HepG2 (cell line): ENCODE data around the gene MT1M. TPM values are rescaled to one million over a fixed set of nuclear protein-coding genes. Genes with fewer than 3 reads are reported as not detected.
A peak's percentile ranks its signal among the peaks of the same experiment; 100 is the strongest.

Experiments
- EED ChIP-seq: sonication (generic); formaldehyde crosslinking; IDR thresholded peaks from 2 replicates; pipeline ENCODE4 v1.5.0; 2020; ENCODE audit warnings: mild to moderate bottlenecking, missing genetic modification reagents
- FOSL2 ChIP-seq: sonication (generic); formaldehyde crosslinking; IDR thresholded peaks from 2 replicates; pipeline ENCODE4 v1.4.0; 2020; ENCODE audit warnings: missing genetic modification reagents
- HNRNPK ChIP-seq: fragments of 200-400 bp; formaldehyde crosslinking; IDR thresholded peaks from 2 replicates; pipeline ENCODE4 v1.6.1; 2018; ENCODE audit warnings: low read length, low read depth, moderate library complexity, mild to moderate bottlenecking; ENCODE audit not compliant: poor library complexity, severe bottlenecking
- HOXA5 ChIP-seq: sonication (generic); formaldehyde crosslinking; IDR thresholded peaks from 2 replicates; pipeline ENCODE4 v1.4.0; 2020; ENCODE audit warnings: missing genetic modification reagents
- NCOR1 ChIP-seq: fragments of 200-600 bp; sonication (generic); IDR thresholded peaks from 2 replicates; pipeline ENCODE4 v1.7.0; 2017; ENCODE audit warnings: antibody characterized with exemption, low read length, borderline replicate concordance
- ZBTB21 ChIP-seq: sonication (generic); formaldehyde crosslinking; IDR thresholded peaks from 2 replicates; pipeline ENCODE4 v1.4.0; 2020; ENCODE audit warnings: missing genetic modification reagents
- ZC3H13 ChIP-seq: sonication (generic); formaldehyde crosslinking; IDR thresholded peaks from 2 replicates; pipeline ENCODE4 v1.8.1; 2023; ENCODE audit warnings: mild to moderate bottlenecking, missing genetic modification reagents, moderate library complexity
- ZFP36L1 ChIP-seq: sonication (generic); formaldehyde crosslinking; IDR thresholded peaks from 2 replicates; pipeline ENCODE4 v1.8.0; 2022; ENCODE audit warnings: mild to moderate bottlenecking, missing genetic modification reagents, moderate library complexity
- ZNF180 ChIP-seq: sonication (generic); formaldehyde crosslinking; IDR thresholded peaks from 2 replicates; pipeline ENCODE4 v1.4.0; 2020; ENCODE audit warnings: low read depth, missing genetic modification reagents, borderline replicate concordance
- ZNF790 ChIP-seq: sonication (generic); formaldehyde crosslinking; IDR thresholded peaks from 2 replicates; pipeline ENCODE4 v1.8.0; 2022; ENCODE audit warnings: missing genetic modification reagents, mild to moderate bottlenecking, borderline replicate concordance
- ZZZ3 ChIP-seq: sonication (generic); formaldehyde crosslinking; IDR thresholded peaks from 2 replicates; pipeline ENCODE4 v1.4.0; 2020; ENCODE audit warnings: missing genetic modification reagents, mild to moderate bottlenecking, borderline replicate concordance
- polyA plus RNA-seq, 8 experiments: library from polyadenylated mRNA; depleted of rRNA in 3 of 8; stranded (reverse) in 7 of 8; unstranded in 1 of 8; fragments of >200 nt; fragmentation: Illumina TruSeq in 4 of 8; extraction: Trizol in 4 of 8; gene quantifications; 2 replicates each; pipeline versions ENCODE4 v1.2.1 to v1.2.3, GENCODE V29; 2011 to 2016; ENCODE audit warnings: low read depth in 4 of 8, missing spikeins in 1 of 8, mixed read lengths in 1 of 8; ENCODE audit not compliant: insufficient read depth in 1 of 8
- total RNA-seq, 5 experiments: library from RNA; depleted of rRNA; stranded (reverse); fragments of >200 nt; fragmentation: Illumina TruSeq; extraction: Trizol; gene quantifications; 2 replicates each; pipeline ENCODE4 v1.2.3, GENCODE V29; 2016; ENCODE audit warnings: low read depth in 1 of 5
- TF ChIP-seq, protein P1 (sequence below): sonication (generic); formaldehyde crosslinking; IDR thresholded peaks from 2 replicates; pipeline ENCODE4 v1.5.0; 2020; ENCODE audit warnings: missing genetic modification reagents
- TF ChIP-seq, protein P2 (sequence below): sonication (generic); formaldehyde crosslinking; IDR thresholded peaks from one replicate; pipeline ENCODE4 v1.5.1; 2020; ENCODE audit warnings: mild to moderate bottlenecking, missing genetic modification reagents; ENCODE audit errors: not compliant biosample characterization
- TF ChIP-seq, protein P3 (sequence below): sonication (generic); formaldehyde crosslinking; IDR thresholded peaks from 2 replicates; pipeline ENCODE4 v1.4.0; 2020; ENCODE audit warnings: missing genetic modification reagents, borderline replicate concordance

Gene MT1M
- total and polyA plus RNA-seq, 2 of the 13 experiments (the other 11 are each of a cell fraction or from before 2014, with no cell fraction given), result 4.6 TPM; not detected in 1

DNA sequence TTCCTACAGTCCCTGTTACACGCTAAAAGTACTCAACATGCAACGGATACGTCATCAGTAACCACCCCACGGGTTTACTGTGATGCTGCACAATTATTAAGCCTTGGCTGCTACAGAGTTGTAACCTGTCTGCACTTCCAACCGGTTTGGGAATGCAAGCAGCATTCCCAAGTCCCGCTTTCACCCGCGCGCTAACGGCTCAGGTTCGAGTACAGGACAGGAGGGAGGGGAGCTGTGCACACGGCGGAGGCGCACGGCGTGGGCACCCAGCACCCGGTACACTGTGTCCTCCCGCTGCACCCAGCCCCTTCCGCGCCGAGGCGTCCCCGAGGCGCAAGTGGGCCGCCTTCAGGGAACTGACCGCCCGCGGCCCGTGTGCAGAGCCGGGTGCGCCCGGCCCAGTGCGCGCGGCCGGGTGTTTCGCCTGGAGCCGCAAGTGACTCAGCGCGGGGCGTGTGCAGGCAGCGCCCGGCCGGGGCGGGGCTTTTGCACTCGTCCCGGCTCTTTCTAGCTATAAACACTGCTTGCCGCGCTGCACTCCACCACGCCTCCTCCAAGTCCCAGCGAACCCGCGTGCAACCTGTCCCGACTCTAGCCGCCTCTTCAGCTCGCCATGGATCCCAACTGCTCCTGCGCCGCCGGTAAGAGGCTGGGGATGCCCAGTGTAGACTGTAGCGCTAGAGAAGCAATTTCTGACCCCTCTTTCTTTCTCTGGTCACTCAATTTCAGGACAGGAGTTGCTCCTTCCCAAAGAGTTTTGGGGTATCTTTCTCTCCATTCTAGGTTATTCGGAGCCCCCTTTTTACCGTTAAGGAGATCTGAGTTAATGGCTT is 24.2 kb upstream of the MT1M start, which contains the start of gene MT2A (continued):
- TF ChIP-seq ZNF180 (CRISPR knock-in tag), result peak; percentile 70; the same call in 1 of the 2 replicates
- peak; percentile 95; the same call in 1 of the 2 replicates for TF ChIP-seq ZNF790 (CRISPR knock-in tag)
- TF ChIP-seq EED (CRISPR knock-in tag), result no peak; the same call in 1 of the 2 replicates
- no peak for TF ChIP-seq ZFP36L1
- peak; percentile 67; the same call in 1 of the 2 replicates for TF ChIP-seq NCOR1
- TF ChIP-seq, protein P1, sequence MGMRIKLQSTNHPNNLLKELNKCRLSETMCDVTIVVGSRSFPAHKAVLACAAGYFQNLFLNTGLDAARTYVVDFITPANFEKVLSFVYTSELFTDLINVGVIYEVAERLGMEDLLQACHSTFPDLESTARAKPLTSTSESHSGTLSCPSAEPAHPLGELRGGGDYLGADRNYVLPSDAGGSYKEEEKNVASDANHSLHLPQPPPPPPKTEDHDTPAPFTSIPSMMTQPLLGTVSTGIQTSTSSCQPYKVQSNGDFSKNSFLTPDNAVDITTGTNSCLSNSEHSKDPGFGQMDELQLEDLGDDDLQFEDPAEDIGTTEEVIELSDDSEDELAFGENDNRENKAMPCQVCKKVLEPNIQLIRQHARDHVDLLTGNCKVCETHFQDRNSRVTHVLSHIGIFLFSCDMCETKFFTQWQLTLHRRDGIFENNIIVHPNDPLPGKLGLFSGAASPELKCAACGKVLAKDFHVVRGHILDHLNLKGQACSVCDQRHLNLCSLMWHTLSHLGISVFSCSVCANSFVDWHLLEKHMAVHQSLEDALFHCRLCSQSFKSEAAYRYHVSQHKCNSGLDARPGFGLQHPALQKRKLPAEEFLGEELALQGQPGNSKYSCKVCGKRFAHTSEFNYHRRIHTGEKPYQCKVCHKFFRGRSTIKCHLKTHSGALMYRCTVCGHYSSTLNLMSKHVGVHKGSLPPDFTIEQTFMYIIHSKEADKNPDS (CRISPR knock-in tag), result no peak
- TF ChIP-seq, protein P2, sequence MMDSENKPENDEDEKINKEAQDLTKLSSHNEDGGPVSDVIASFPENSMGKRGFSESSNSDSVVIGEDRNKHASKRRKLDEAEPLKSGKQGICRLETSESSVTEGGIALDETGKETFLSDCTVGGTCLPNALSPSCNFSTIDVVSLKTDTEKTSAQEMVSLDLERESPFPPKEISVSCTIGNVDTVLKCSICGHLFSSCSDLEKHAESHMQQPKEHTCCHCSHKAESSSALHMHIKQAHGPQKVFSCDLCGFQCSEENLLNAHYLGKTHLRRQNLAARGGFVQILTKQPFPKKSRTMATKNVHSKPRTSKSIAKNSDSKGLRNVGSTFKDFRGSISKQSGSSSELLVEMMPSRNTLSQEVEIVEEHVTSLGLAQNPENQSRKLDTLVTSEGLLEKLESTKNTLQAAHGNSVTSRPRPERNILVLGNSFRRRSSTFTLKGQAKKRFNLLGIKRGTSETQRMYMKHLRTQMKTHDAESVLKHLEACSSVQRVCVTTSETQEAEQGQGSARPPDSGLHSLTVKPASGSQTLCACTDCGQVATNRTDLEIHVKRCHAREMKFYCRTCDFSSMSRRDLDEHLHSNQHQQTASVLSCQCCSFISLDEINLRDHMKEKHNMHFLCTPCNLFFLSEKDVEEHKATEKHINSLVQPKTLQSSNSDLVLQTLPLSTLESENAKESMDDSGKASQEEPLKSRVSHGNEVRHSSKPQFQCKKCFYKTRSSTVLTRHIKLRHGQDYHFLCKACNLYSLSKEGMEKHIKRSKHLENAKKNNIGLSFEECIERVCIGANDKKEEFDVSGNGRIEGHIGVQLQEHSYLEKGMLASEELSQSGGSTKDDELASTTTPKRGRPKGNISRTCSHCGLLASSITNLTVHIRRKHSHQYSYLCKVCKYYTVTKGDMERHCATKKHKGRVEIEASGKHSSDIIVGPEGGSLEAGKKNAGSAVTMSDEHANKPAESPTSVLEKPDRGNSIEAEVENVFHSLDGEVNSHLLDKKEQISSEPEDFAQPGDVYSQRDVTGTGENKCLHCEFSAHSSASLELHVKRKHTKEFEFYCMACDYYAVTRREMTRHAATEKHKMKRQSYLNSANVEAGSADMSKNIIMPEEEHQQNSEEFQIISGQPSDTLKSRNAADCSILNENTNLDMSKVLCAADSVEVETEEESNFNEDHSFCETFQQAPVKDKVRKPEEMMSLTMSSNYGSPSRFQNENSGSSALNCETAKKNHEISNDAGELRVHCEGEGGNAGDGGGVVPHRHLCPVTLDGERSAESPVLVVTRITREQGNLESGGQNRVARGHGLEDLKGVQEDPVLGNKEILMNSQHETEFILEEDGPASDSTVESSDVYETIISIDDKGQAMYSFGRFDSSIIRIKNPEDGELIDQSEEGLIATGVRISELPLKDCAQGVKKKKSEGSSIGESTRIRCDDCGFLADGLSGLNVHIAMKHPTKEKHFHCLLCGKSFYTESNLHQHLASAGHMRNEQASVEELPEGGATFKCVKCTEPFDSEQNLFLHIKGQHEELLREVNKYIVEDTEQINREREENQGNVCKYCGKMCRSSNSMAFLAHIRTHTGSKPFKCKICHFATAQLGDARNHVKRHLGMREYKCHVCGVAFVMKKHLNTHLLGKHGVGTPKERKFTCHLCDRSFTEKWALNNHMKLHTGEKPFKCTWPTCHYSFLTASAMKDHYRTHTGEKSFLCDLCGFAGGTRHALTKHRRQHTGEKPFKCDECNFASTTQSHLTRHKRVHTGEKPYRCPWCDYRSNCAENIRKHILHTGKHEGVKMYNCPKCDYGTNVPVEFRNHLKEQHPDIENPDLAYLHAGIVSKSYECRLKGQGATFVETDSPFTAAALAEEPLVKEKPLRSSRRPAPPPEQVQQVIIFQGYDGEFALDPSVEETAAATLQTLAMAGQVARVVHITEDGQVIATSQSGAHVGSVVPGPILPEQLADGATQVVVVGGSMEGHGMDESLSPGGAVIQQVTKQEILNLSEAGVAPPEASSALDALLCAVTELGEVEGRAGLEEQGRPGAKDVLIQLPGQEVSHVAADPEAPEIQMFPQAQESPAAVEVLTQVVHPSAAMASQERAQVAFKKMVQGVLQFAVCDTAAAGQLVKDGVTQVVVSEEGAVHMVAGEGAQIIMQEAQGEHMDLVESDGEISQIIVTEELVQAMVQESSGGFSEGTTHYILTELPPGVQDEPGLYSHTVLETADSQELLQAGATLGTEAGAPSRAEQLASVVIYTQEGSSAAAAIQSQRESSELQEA (CRISPR knock-in tag), result peak; percentile 92
- TF ChIP-seq ZBTB21 (CRISPR knock-in tag), result 0 out of 2 replicates have a peak, but pooled peaks have one; percentile 38
- TF ChIP-seq, protein P3, sequence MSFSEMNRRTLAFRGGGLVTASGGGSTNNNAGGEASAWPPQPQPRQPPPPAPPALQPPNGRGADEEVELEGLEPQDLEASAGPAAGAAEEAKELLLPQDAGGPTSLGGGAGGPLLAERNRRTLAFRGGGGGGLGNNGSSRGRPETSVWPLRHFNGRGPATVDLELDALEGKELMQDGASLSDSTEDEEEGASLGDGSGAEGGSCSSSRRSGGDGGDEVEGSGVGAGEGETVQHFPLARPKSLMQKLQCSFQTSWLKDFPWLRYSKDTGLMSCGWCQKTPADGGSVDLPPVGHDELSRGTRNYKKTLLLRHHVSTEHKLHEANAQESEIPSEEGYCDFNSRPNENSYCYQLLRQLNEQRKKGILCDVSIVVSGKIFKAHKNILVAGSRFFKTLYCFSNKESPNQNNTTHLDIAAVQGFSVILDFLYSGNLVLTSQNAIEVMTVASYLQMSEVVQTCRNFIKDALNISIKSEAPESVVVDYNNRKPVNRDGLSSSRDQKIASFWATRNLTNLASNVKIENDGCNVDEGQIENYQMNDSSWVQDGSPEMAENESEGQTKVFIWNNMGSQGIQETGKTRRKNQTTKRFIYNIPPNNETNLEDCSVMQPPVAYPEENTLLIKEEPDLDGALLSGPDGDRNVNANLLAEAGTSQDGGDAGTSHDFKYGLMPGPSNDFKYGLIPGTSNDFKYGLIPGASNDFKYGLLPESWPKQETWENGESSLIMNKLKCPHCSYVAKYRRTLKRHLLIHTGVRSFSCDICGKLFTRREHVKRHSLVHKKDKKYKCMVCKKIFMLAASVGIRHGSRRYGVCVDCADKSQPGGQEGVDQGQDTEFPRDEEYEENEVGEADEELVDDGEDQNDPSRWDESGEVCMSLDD (CRISPR knock-in tag), result 0 out of 2 replicates have a peak, but pooled peaks have one; percentile 20
- TF ChIP-seq ZZZ3, result no peak; the same call in 1 of the 2 replicates
- peak; percentile 55 for TF ChIP-seq HNRNPK
- TF ChIP-seq HOXA5 (CRISPR knock-in tag), result peak; percentile 62; the same call in 1 of the 2 replicates
- peak; percentile 87 for TF ChIP-seq ZC3H13 (CRISPR knock-in tag)
- TF ChIP-seq FOSL2 (CRISPR knock-in tag), result peak; percentile 94
